Measurements from ENCODE around the gene DNLZ.
"Not testable (repeated sequence)": the region's sequence is repeated elsewhere in the genome, so short reads cannot be mapped to it uniquely, and the experiment has no call there.

Gene DNLZ

GRCh38 chr9:136320972-136321371 lies 42.6 kb downstream of the DNLZ start:
- in situ Hi-C loops (cut with MboI; ENCODE audit: low sequenced_read_pairs), result not testable (repeated sequence)

- in situ Hi-C loops (cut with MboI; ENCODE audit: low sequenced_read_pairs), result not testable (repeated sequence)
Observed at GRCh38 chr9:136319955-136320354, 43.6 kb downstream of the DNLZ start.

GRCh38 chr9:136319244-136319643 lies 44.3 kb downstream of the DNLZ start:
- in situ Hi-C loops (cut with MboI; ENCODE audit: low sequenced_read_pairs), result not testable (repeated sequence)

DNA sequence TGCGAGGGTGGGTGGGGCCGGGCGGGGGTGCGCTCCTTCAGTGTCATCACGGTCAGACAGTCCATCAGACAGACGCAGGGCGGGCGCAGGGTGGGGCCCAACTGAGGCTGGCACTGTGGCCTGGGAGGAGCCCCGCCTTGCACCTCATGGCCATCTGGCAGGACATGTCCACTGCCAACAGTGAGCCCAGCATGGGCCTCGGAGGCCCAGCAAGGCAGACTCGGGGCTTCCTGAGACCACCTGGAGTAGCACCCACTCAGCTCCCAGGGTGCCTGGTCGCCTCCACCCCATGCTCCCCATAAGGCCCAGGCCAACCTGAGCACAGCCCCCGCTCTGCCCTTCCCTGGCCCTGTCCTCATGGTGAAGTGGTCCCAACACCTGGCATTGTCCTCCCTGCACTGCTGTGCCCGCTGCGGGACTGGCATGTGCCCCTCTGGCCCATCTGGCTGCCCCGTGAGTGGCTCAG lies 44.7 kb downstream of the DNLZ start:
- in situ Hi-C loops (cut with MboI; ENCODE audit: low sequenced_read_pairs), result no loop called here

DNA sequence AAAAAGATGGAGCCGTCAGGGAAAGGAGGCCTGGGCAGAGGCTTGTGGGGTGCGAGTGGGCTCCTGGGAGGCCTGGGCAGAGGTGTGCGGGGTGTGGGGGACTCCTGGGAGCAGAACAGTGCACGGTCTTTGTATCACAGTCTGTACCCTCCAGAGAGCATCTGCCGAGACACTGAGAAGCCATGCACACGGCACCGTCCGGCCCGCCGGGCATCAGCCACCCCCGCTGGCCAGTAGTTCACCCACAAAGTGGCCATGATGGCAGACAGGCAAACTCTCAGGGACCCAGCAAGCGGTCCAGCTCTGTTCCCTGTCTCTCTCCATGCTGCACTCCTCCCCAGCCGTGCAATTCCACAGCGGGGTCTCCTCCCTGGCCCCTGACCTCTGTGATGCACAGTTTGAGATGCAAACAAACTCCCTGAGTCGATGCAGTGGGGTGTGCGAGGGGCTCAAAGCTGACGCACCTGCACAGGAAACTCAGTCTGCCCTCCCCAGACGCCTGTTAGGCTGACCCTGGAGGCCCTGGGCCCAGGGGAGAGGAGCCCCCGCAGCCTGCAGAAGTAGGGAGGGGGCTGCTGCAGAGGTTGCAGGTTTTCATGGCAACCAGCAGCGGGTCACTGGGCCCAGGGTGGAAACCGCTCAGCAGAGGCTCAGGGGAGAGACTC lies 45.3 kb downstream of the DNLZ start:
- in situ Hi-C loops (cut with MboI; ENCODE audit: low sequenced_read_pairs), result no loop called here

GRCh38 chr9:136317695-136318094 lies 45.8 kb downstream of the DNLZ start:
- in situ Hi-C loops (cut with MboI; ENCODE audit: low sequenced_read_pairs), result no loop called here

DNA sequence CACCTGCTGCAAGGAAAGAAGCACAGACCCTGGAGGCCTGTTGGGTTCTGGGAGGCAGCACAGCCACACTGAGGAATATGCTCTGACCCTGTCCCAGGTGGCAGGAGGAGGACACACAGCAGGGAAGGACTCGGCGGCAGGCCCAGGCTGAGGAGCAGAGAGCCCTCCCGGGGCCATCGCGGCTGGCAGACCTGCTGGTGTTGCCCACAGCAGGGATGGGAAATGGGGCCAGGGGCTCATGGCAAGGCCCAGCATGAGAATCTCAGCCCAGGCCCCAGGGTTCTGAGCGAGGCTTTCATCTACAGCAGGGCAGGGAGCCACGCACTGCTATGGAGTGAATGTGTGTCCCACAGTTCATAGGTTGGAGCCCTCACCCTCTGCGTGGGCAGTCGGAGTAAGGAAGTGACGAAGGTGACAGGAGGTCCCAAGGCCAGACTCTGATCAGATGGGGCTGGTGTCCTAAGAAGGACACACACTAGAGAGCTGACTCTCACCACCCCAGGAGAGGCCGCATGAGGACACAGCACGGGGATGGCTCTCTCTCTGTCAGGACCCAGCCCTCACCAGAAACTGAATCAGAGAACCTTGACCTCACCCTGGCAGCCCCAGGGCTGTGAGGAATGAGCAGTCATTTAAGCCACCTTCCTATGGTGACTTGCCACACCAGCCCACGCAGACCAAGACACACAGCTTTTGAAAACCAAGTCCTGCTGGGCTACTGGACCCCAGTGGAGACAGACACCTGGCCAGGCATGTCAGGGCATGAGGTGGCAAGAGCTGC lies 46.5 kb downstream of the DNLZ start:
- in situ Hi-C loops (cut with MboI; ENCODE audit: low sequenced_read_pairs), result no loop called here

- in situ Hi-C loops (cut with MboI; ENCODE audit: low sequenced_read_pairs), result no loop called here
Observed at GRCh38 chr9:136316271-136316751, 47.2 kb downstream of the DNLZ start.

- in situ Hi-C loops (cut with MboI; ENCODE audit: low sequenced_read_pairs), result no loop called here
Observed at GRCh38 chr9:136314944-136315343, 48.6 kb downstream of the DNLZ start.

- in situ Hi-C loops (cut with MboI; ENCODE audit: low sequenced_read_pairs), result no loop called here
Observed at GRCh38 chr9:136314056-136314416, 49.5 kb downstream of the DNLZ start.

DNA sequence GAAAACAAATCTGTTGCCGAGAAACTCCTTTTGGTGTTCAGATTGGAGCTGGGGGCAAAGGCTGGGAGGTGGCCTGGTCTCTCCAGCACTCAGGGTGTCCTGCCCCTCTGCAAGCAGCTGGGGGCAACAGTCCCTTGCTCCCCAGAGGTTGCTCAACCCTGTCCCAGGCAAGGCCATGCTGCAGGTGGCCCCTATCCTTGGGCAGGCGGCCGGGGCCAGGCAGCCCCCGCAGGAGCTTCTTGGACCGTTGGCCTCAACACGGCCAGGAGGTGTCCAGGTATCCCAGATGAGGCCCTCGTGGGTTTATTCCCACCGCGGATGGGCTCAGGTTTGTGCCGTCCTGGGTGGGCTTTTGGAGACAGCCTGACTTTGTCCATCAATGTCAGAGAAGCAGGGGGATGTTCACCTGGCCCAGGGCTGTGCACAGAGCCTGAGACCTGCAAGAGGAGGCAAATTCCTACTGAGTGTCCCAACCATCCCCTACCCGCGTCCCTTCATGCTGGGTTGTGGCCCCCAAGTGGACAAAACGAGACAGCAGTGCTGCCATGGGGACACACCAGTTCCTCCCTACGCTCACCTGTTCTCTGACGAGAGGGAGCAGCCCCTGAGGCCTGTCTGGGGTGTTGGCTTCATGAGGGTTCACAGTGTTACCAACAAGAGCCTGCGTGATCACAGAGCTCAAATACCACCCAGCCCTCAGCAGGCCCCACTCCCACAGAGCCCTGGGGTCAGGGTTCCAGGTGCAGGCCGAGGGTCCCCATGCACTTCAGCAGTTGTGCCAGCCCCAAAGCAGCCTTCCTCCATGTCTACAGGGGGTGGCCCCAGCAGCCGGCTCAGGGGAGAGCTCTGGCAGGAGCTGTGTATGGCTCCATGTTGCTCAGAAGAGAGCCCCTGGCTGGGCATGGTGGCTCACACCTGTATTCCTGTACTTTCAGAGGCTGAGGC lies 50.2 kb downstream of the DNLZ start:
- in situ Hi-C loops (cut with MboI; ENCODE audit: low sequenced_read_pairs), result no loop called here

GRCh38 chr9:136312436-136312835 lies 51.1 kb downstream of the DNLZ start:
- in situ Hi-C loops (cut with MboI; ENCODE audit: low sequenced_read_pairs), result no loop called here

DNA sequence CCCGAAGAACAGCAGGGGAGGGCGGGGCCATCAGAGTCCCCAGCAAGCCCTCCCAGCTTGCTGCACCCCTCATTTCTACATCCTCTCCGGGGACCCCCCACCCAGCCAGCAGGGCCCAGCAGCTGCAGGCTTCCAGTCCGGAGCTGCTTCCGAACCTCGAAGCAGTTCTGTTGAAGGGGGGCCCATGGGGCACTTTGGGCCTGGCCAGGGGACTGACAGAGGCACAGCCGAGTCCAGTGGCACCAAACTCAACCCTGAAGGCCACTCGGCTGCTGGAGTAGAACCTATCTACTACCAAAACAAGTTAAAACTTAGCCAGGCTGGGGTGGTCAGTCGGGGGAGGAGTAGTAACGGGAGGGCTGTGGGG lies 51.6 kb downstream of the DNLZ start:
- in situ Hi-C loops (cut with MboI; ENCODE audit: low sequenced_read_pairs), result no loop called here

- in situ Hi-C loops (cut with MboI; ENCODE audit: low sequenced_read_pairs), result no loop called here
Observed at GRCh38 chr9:136311051-136312008, 52.2 kb downstream of the DNLZ start.

GRCh38 chr9:136310273-136311030 lies 53.1 kb downstream of the DNLZ start:
- in situ Hi-C loops (cut with MboI; ENCODE audit: low sequenced_read_pairs), result no loop called here

GRCh38 chr9:136309806-136310220 lies 53.7 kb downstream of the DNLZ start:
- in situ Hi-C loops (cut with MboI; ENCODE audit: low sequenced_read_pairs), result no loop called here
